B cell (primary cell): Measurements from ENCODE around the gene ALKBH5. TPM values are rescaled to one million over a fixed set of nuclear protein-coding genes. Genes with fewer than 3 reads are reported as not detected.

Experiments used
- ATAC-seq: fragments of 200-7000 bp; cut with Tn5 transposase; one replicate; pipeline ENCODE4 v1.10.0; 2021; ENCODE audit warnings: low read depth, mild to moderate bottlenecking, moderate number of reproducible peaks, moderate library complexity
- CTCF ChIA-PET: fragments of 350-600 bp; sonication (Branson Sonifier 250); formaldehyde crosslinking; loops from one replicate; lab custom pipeline; 2021; ENCODE audit warnings: antibody characterized with exemption, inconsistent platforms; lab: Charles Lee
- POLR2A ChIA-PET: fragments of 350-600 bp; sonication (Branson Sonifier 250); formaldehyde crosslinking; loops from one replicate; lab custom pipeline; 2021; ENCODE audit warnings: antibody characterized with exemption; lab: Charles Lee
- DNase-seq: peaks from one replicate; pipeline ENCODE4 v3.0.0; 2013
- H2AFZ ChIP-seq: 2 replicates; pipeline ENCODE4 v1.6.1; 2012; ENCODE audit warnings: mild to moderate bottlenecking, low read depth, low read length; ENCODE audit not compliant: insufficient read depth, poor library complexity, severe bottlenecking
- H3K27ac ChIP-seq, 2 donors: 1 replicate in 1 of 2; 2 replicates in 1 of 2; pipeline ENCODE4 v1.5.1; 2012 to 2013; ENCODE audit warnings: low read length in 2 of 2, mild to moderate bottlenecking in 2 of 2, moderate library complexity in 1 of 2
- H3K27me3 ChIP-seq, 4 experiments: fragments of 200-600 bp in 1 of 4; sonication (generic) in 1 of 4; replicated peaks in 1 of 4; 1 replicate in 2 of 4; 2 replicates in 2 of 4; pipeline versions ENCODE4 v1.6.1 to v1.7.0; 2013 to 2016; ENCODE audit warnings: low read length in 3 of 4, mild to moderate bottlenecking in 2 of 4, mixed read lengths in 1 of 4, moderate library complexity in 1 of 4; ENCODE audit not compliant: insufficient read depth in 4 of 4, control insufficient read depth in 3 of 4; ENCODE audit errors: control extremely low read depth in 1 of 4
- H3K36me3 ChIP-seq, 2 experiments: replicated peaks in 1 of 2; 1 replicate in 1 of 2; 2 replicates in 1 of 2; pipeline versions ENCODE4 v1.6.1 to v1.7.1; 2013; ENCODE audit warnings: low read length in 1 of 2; ENCODE audit not compliant: insufficient read depth in 2 of 2, control insufficient read depth in 1 of 2; ENCODE audit errors: control extremely low read depth in 1 of 2, extremely low read depth in 1 of 2
- H3K4me1 ChIP-seq, 2 donors: fragments of 200-600 bp in 1 of 2; sonication (generic) in 1 of 2; 1 replicate in 1 of 2; 2 replicates in 1 of 2; pipeline versions ENCODE4 v1.5.1 to v1.6.1; 2013 to 2017; ENCODE audit warnings: low read length in 2 of 2; ENCODE audit not compliant: control insufficient read depth in 2 of 2, insufficient read depth in 2 of 2
- H3K4me2 ChIP-seq: replicated peaks from 2 replicates; pipeline ENCODE3; 2012; ENCODE audit warnings: mild to moderate bottlenecking, low read depth, low read length; ENCODE audit not compliant: poor library complexity, severe bottlenecking
- H3K4me3 ChIP-seq, 5 experiments: fragments of 200-600 bp in 1 of 5; sonication (generic) in 1 of 5; 1 replicate in 3 of 5; 2 replicates in 2 of 5; pipeline versions ENCODE4 v1.5.1 to v1.7.0; 2011 to 2016; ENCODE audit warnings: low read length in 4 of 5, mild to moderate bottlenecking in 4 of 5, low read depth in 2 of 5, control low read depth in 1 of 5, moderate library complexity in 1 of 5; ENCODE audit not compliant: insufficient read depth in 1 of 5; ENCODE audit errors: control extremely low read depth in 1 of 5, extremely low read depth in 1 of 5
- H3K79me2 ChIP-seq: fragments of 200-600 bp; sonication (generic); one replicate; pipeline ENCODE4 v1.6.0; 2016; ENCODE audit warnings: low read length; ENCODE audit not compliant: control insufficient read depth, insufficient read depth
- H3K9ac ChIP-seq: fragments of 200-600 bp; sonication (generic); 2 replicates; pipeline ENCODE4 v1.6.1; 2017; ENCODE audit warnings: mild to moderate bottlenecking, low read length, moderate library complexity
- H3K9me3 ChIP-seq, 3 donors: one replicate each; pipeline versions ENCODE4 v1.6.1 to v1.7.1; 2013; ENCODE audit warnings: low read length in 2 of 3; ENCODE audit not compliant: control insufficient read depth in 2 of 3, insufficient read depth in 1 of 3; ENCODE audit errors: control extremely low read depth in 1 of 3
- H4K20me1 ChIP-seq: 2 replicates; pipeline ENCODE4 v1.6.0; 2012; ENCODE audit warnings: mild to moderate bottlenecking, low read length; ENCODE audit not compliant: insufficient read depth, control insufficient read depth, poor library complexity, severe bottlenecking
- H3K27ac Mint-ChIP-seq: one replicate; pipeline ENCODE4 v1.8.0; 2021; ENCODE audit warnings: mixed read lengths
- H3K27me3 Mint-ChIP-seq: one replicate; pipeline ENCODE4 v1.8.0; 2021; ENCODE audit warnings: mixed read lengths
- H3K4me1 Mint-ChIP-seq: one replicate; pipeline ENCODE4 v1.8.0; 2021; ENCODE audit warnings: mixed read lengths
- H3K4me3 Mint-ChIP-seq: one replicate; pipeline ENCODE4 v1.8.0; 2021; ENCODE audit warnings: mixed read lengths
- H3K9me3 Mint-ChIP-seq: one replicate; pipeline ENCODE4 v1.8.0; 2022; ENCODE audit warnings: mixed read lengths; ENCODE audit not compliant: insufficient read depth
- EZH2 ChIP-seq: IDR thresholded peaks from 2 replicates; pipeline ENCODE4 v1.6.1; 2012; ENCODE audit warnings: borderline replicate concordance, low read depth, mild to moderate bottlenecking, moderate library complexity, low read length; ENCODE audit not compliant: insufficient read depth, poor library complexity, severe bottlenecking
- WGBS: methylation state at CpG from one replicate; pipeline ENCODE4 v1.1.5; 2013; ENCODE audit warnings: missing lambda C conversion rate; ENCODE audit not compliant: insufficient coverage; 5-methylcytosine and 5-hydroxymethylcytosine counted together
- intact Hi-C: fragments of 100-400 bp; cut with micrococcal nuclease; formaldehyde crosslinking; loops from one replicate; pipeline ENCODE4 v1.10.0; 2022
- polyA plus RNA-seq: library from polyadenylated mRNA; depleted of rRNA; stranded (reverse); fragments of >200 nt; gene quantifications from 2 replicates; pipeline ENCODE4 v1.2.3, GENCODE V29; 2012
- total RNA-seq, 2 donors: library from RNA; stranded (reverse); fragments of 120-200 nt in 1 of 2; gene quantifications; 1 replicate in 1 of 2; 2 replicates in 1 of 2; pipeline versions ENCODE4 v1.2.3 to v1.2.4, GENCODE V29; 2013 to 2022
- TF ChIP-seq, protein P1 (sequence below): fragments of 200-600 bp; IDR thresholded peaks from one replicate; pipeline ENCODE4 v1.8.0; 2022; ENCODE audit warnings: antibody characterized with exemption, mild to moderate bottlenecking

ALKBH5 gene
- total and polyA plus RNA-seq, 2 donors (not counting 1 experiment from before 2014, with no cell fraction given), result 63.3 to 104 TPM

- Mint-ChIP-seq H3K9me3 (no peaks in the 10 kb centered on the region), H3K27ac (no peak overlapping the region), H3K4me3 (no peak overlapping the region), H3K4me1 (peaks cover 28% of the 10 kb centered on the region), H3K27me3 (no peaks in the 10 kb centered on the region)
- H3K79me2 ChIP-seq, result peaks cover 89% of the 10 kb centered on the region
- no peaks in the 10 kb centered on the region for H3K4me1 ChIP-seq
- H2AFZ ChIP-seq, result no peak overlapping the region
- DNase-seq (no peak), ATAC-seq (no peak)
- CTCF ChIA-PET, result interaction anchor here (0.6 to 1.6 kb wide), 5 partner anchors 9 to 71 kb away, joined by 3 read pairs; partner anchors contain the start of gene ALKBH5
- no peaks in the 10 kb centered on the region for H3K27me3 ChIP-seq
- no peak overlapping the region for H3K4me3 ChIP-seq
- H3K9me3 ChIP-seq, result no peaks in the 10 kb centered on the region
- no peak overlapping the region for H3K4me2 ChIP-seq
- H3K9ac ChIP-seq, result no peak overlapping the region
- H3K27ac ChIP-seq, result no peak overlapping the region
- POLR2A ChIA-PET, result no interaction called here
- peaks cover 9 to 63% of the 10 kb centered on the region in 2 experiments for H3K36me3 ChIP-seq
- WGBS, result 89% methylated on average over 3 of the region's 3 CpGs
- peaks cover 95% of the 10 kb centered on the region for H4K20me1 ChIP-seq
- TF ChIP-seq EZH2, result no peak
- TF ChIP-seq, protein P1, sequence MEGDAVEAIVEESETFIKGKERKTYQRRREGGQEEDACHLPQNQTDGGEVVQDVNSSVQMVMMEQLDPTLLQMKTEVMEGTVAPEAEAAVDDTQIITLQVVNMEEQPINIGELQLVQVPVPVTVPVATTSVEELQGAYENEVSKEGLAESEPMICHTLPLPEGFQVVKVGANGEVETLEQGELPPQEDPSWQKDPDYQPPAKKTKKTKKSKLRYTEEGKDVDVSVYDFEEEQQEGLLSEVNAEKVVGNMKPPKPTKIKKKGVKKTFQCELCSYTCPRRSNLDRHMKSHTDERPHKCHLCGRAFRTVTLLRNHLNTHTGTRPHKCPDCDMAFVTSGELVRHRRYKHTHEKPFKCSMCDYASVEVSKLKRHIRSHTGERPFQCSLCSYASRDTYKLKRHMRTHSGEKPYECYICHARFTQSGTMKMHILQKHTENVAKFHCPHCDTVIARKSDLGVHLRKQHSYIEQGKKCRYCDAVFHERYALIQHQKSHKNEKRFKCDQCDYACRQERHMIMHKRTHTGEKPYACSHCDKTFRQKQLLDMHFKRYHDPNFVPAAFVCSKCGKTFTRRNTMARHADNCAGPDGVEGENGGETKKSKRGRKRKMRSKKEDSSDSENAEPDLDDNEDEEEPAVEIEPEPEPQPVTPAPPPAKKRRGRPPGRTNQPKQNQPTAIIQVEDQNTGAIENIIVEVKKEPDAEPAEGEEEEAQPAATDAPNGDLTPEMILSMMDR, result no peak
- intact Hi-C loops, result no loop called here
Measured at GRCh38 chr17:18197535-18198194, 14.0 kb downstream of the ALKBH5 start.

DNA sequence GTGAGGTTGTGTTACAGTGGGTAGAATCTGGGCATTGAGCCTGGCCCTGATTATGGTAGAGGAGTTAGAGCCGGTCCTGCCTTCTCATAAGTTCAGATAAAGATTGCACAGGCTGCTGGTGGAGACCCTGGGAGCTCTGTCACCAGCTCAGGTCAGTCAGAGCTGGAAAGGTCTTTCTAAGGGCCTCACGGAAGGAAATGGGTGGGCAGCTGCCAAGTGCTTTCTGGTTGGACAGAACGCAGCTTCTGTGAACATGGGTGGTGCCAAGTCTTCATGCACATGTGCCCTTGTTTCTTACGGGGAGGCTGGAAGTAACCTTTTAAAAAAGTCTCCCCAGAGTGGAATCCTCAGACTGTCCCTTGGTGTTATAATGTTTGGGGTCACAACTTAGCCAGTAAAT is 14.9 kb downstream of the ALKBH5 start:
- H3K9me3 Mint-ChIP-seq, result no peaks in the 10 kb centered on the region
- H3K27me3 Mint-ChIP-seq, result no peaks in the 10 kb centered on the region
- intact Hi-C loops, result no loop called here
- TF ChIP-seq, protein P1, result no peak
- TF ChIP-seq EZH2, result no peak
- Histone ChIP-seq H2AFZ (no peak overlapping the region), H3K9me3 (no peaks in the 10 kb centered on the region), H3K36me3 (peaks cover 11 to 69% of the 10 kb centered on the region in 2 experiments), H3K9ac (no peak overlapping the region), H4K20me1 (peaks cover 96% of the 10 kb centered on the region), H3K4me1 (no peaks in the 10 kb centered on the region), H3K4me2 (no peak overlapping the region), H3K27ac (no peak overlapping the region), H3K79me2 (peaks cover 87% of the 10 kb centered on the region), H3K27me3 (no peaks in the 10 kb centered on the region), H3K4me3 (no peak overlapping the region)
- H3K4me1 Mint-ChIP-seq, result peaks cover 26% of the 10 kb centered on the region
- CTCF ChIA-PET, result interaction anchor here (1.1 kb wide), 1 partner anchor 14 kb away, joined by 3 read pairs; the partner anchor contains the start of gene ALKBH5
- H3K4me3 Mint-ChIP-seq, result no peak overlapping the region
- WGBS, result 91% methylated on average over 4 of the region's 4 CpGs
- POLR2A ChIA-PET, result no interaction called here
- ATAC-seq (no peak), DNase-seq (no peak)
- no peak overlapping the region for H3K27ac Mint-ChIP-seq
